IMR-90 (cell line): Measurements from ENCODE around the gene SNAP25. TPM values are rescaled to one million over a fixed set of nuclear protein-coding genes. Genes with fewer than 3 reads are reported as not detected.

Source experiments
- ATAC-seq: fragments of 200-7000 bp; cut with Tn5 transposase; 2 replicates; pipeline ENCODE4 v1.9.1; 2020; ENCODE audit warnings: low read depth, mild to moderate bottlenecking, moderate library complexity
- BruUV-seq: library from RNA; stranded (reverse); fragments of 400-500 nt; replicated peaks from 2 replicates; lab custom pipeline; 2021; lab: Mats Ljungman, UMichigan
- CTCF ChIA-PET: fragments of 300-600 bp; formaldehyde crosslinking; extraction: SDS; loops from one replicate; lab custom pipeline; 2021; ENCODE audit warnings: antibody characterized with exemption; lab: Yijun Ruan, JAX
- POLR2A ChIA-PET: fragments of 300-600 bp; sonication (Branson Sonifier 250); formaldehyde crosslinking; loops from one replicate; lab custom pipeline; 2022; ENCODE audit warnings: antibody characterized with exemption; ENCODE audit not compliant: unreplicated experiment; lab: Charles Lee
- DNase-seq: peaks from one replicate; pipeline ENCODE4 v3.0.0; 2013
- H2AFZ ChIP-seq: replicated peaks from 2 replicates; pipeline ENCODE3; 2013; ENCODE audit warnings: low read length, mild to moderate bottlenecking; ENCODE audit not compliant: poor library complexity
- H2AK5ac ChIP-seq: 2 replicates; pipeline ENCODE4 v1.6.1; 2013; ENCODE audit warnings: low read depth, low read length, inconsistent platforms
- H2AK9ac ChIP-seq: replicated peaks from 2 replicates; pipeline ENCODE3; 2013; ENCODE audit warnings: mild to moderate bottlenecking, low read depth, low read length, moderate library complexity; ENCODE audit not compliant: poor library complexity
- H2BK120ac ChIP-seq: 2 replicates; pipeline ENCODE4 v1.6.1; 2013; ENCODE audit warnings: low read depth, low read length, inconsistent platforms
- H2BK15ac ChIP-seq: 3 replicates; pipeline ENCODE4 v1.6.1; 2013; ENCODE audit warnings: low read depth, low read length, inconsistent platforms
- H2BK20ac ChIP-seq: 2 replicates; pipeline ENCODE4 v1.6.1; 2013; ENCODE audit warnings: low read depth, mild to moderate bottlenecking, inconsistent platforms, low read length, moderate library complexity
- H2BK5ac ChIP-seq: 2 replicates; pipeline ENCODE4 v1.6.1; 2013; ENCODE audit warnings: mild to moderate bottlenecking, low read depth, low read length, inconsistent platforms; ENCODE audit not compliant: poor library complexity, severe bottlenecking
- H3K14ac ChIP-seq: replicated peaks from 2 replicates; pipeline ENCODE4 v1.6.1; 2013; ENCODE audit warnings: low read depth, low read length, inconsistent platforms
- H3K18ac ChIP-seq: 2 replicates; pipeline ENCODE4 v1.6.1; 2013; ENCODE audit warnings: low read depth, low read length, control low read depth
- H3K23ac ChIP-seq: 2 replicates; pipeline ENCODE4 v1.6.1; 2013; ENCODE audit warnings: low read depth, low read length, inconsistent platforms
- H3K27ac ChIP-seq: 2 replicates; pipeline ENCODE4 v1.5.1; 2013; ENCODE audit warnings: mild to moderate bottlenecking, control low read depth, low read length; ENCODE audit not compliant: insufficient read depth
- H3K27me3 ChIP-seq: 2 replicates; pipeline ENCODE4 v1.6.1; 2013; ENCODE audit warnings: low read length; ENCODE audit not compliant: control insufficient read depth, insufficient read depth
- H3K36me3 ChIP-seq: 2 replicates; pipeline ENCODE4 v1.6.1; 2013; ENCODE audit warnings: low read length, mixed read lengths; ENCODE audit not compliant: control insufficient read depth, insufficient read depth
- H3K4ac ChIP-seq: 2 replicates; pipeline ENCODE4 v1.6.1; 2013; ENCODE audit warnings: low read depth, low read length, inconsistent platforms
- H3K4me1 ChIP-seq: 2 replicates; pipeline ENCODE4 v1.6.1; 2013; ENCODE audit warnings: low read length, mixed read lengths; ENCODE audit not compliant: control insufficient read depth, insufficient read depth
- H3K4me2 ChIP-seq: 2 replicates; pipeline ENCODE4 v1.6.1; 2013; ENCODE audit warnings: low read depth, mild to moderate bottlenecking, control low read depth, low read length, moderate library complexity
- H3K4me3 ChIP-seq: 2 replicates; pipeline ENCODE4 v1.5.1; 2013; ENCODE audit warnings: low read depth, mild to moderate bottlenecking, control low read depth, low read length, moderate library complexity; ENCODE audit not compliant: insufficient read depth
- H3K56ac ChIP-seq: 2 replicates; pipeline ENCODE4 v1.6.1; 2013; ENCODE audit warnings: low read length, inconsistent platforms; ENCODE audit not compliant: insufficient read depth; ENCODE audit errors: extremely low read depth
- H3K79me1 ChIP-seq, 2 experiments: 2 replicates each; pipeline ENCODE4 v1.6.1; 2013; ENCODE audit warnings: low read length in 2 of 2, inconsistent platforms in 1 of 2, low read depth in 1 of 2
- H3K9ac ChIP-seq: 2 replicates; pipeline ENCODE4 v1.6.1; 2013; ENCODE audit warnings: low read depth, low read length, control low read depth
- H3K9me1 ChIP-seq: 2 replicates; pipeline ENCODE4 v1.6.1; 2013; ENCODE audit warnings: low read length, inconsistent platforms; ENCODE audit not compliant: insufficient read depth
- H3K9me3 ChIP-seq: 2 replicates; pipeline ENCODE4 v1.6.1; 2013; ENCODE audit warnings: low read length; ENCODE audit not compliant: control insufficient read depth, insufficient read depth
- H4K20me1 ChIP-seq: 2 replicates; pipeline ENCODE4 v1.6.1; 2013; ENCODE audit warnings: low read length, inconsistent platforms; ENCODE audit not compliant: insufficient read depth
- H4K5ac ChIP-seq: 2 replicates; pipeline ENCODE4 v1.6.1; 2013; ENCODE audit warnings: mild to moderate bottlenecking, low read depth, low read length, control low read depth
- H4K8ac ChIP-seq, 2 experiments: 2 replicates each; pipeline ENCODE4 v1.6.1; 2013; ENCODE audit warnings: low read depth in 2 of 2, low read length in 2 of 2, control low read depth in 1 of 2, inconsistent platforms in 1 of 2
- H4K91ac ChIP-seq: 2 replicates; pipeline ENCODE4 v1.6.1; 2013; ENCODE audit warnings: low read depth, low read length, inconsistent platforms; ENCODE audit not compliant: insufficient read depth
- BHLHE40 ChIP-seq: fragments of 150-350 bp; IDR thresholded peaks from 2 replicates; pipeline ENCODE4 v1.6.1; 2016; ENCODE audit warnings: mild to moderate bottlenecking, low read depth, low read length
- ELK1 ChIP-seq: fragments of 150-350 bp; IDR thresholded peaks from 2 replicates; pipeline ENCODE4 v1.6.1; 2016; ENCODE audit warnings: low read depth, mild to moderate bottlenecking, low read length, moderate library complexity, borderline replicate concordance
- FOS ChIP-seq: fragments of 150-350 bp; IDR thresholded peaks from 2 replicates; pipeline ENCODE4 v1.6.1; 2016; ENCODE audit warnings: low read depth, low read length
- MAZ ChIP-seq: IDR thresholded peaks from 2 replicates; pipeline ENCODE4 v1.6.1; 2012; ENCODE audit warnings: low read depth, mild to moderate bottlenecking, low read length, improper control_type of control experiment, moderate library complexity, borderline replicate concordance
- MXI1 ChIP-seq: IDR thresholded peaks from 2 replicates; pipeline ENCODE4 v1.6.1; 2012; ENCODE audit warnings: low read depth, mild to moderate bottlenecking, low read length, moderate library complexity, borderline replicate concordance
- NFE2L2 ChIP-seq: fragments of 150-350 bp; IDR thresholded peaks from 2 replicates; pipeline ENCODE4 v1.6.1; 2016; ENCODE audit warnings: low read depth, mild to moderate bottlenecking, low read length
- POLR2A ChIP-seq: IDR thresholded peaks from 2 replicates; pipeline ENCODE4 v1.6.1; 2012; ENCODE audit warnings: mild to moderate bottlenecking, low read depth, low read length
- RCOR1 ChIP-seq: IDR thresholded peaks from 2 replicates; pipeline ENCODE4 v1.6.1; 2012; ENCODE audit warnings: mild to moderate bottlenecking, low read length, improper control_type of control experiment; ENCODE audit not compliant: insufficient replicate concordance
- RFX5 ChIP-seq: IDR thresholded peaks from 2 replicates; pipeline ENCODE4 v1.8.0; 2012; ENCODE audit warnings: low read depth, mild to moderate bottlenecking, low read length, moderate library complexity
- USF2 ChIP-seq: fragments of 150-350 bp; IDR thresholded peaks from 2 replicates; pipeline ENCODE4 v1.6.1; 2017; ENCODE audit warnings: mild to moderate bottlenecking, antibody characterized with exemption, low read length, low read depth
- WGBS, 2 experiments: methylation state at CpG; one replicate each; pipeline versions ENCODE4 v1.1.5 to v1.1.7; 2013; ENCODE audit warnings: missing lambda C conversion rate in 2 of 2; ENCODE audit not compliant: insufficient read length in 1 of 2; ENCODE audit errors: extremely low coverage in 2 of 2; 5-methylcytosine and 5-hydroxymethylcytosine counted together
- dilution Hi-C: fragments of 300-500 bp; cut with HindIII; formaldehyde crosslinking; loops from one replicate; pipeline ENCODE4 v1.14.3; 2018; ENCODE audit warnings: low sequenced_read_pairs; ENCODE audit not compliant: unreplicated experiment
- in situ Hi-C: fragments of 300-500 bp; cut with MboI; formaldehyde crosslinking; loops from 3 replicates; pipeline ENCODE4 v1.14.3; 2019; ENCODE audit warnings: low sequenced_read_pairs, inconsistent platforms, mixed read lengths
- intact Hi-C: fragments of 100-400 bp; cut with micrococcal nuclease; formaldehyde crosslinking; loops from 2 replicates; pipeline ENCODE4 v1.10.0; 2022
- polyA plus RNA-seq, 3 experiments: library from polyadenylated mRNA; depleted of rRNA; stranded (reverse); fragments of >200 nt; gene quantifications; 2 replicates each; pipeline ENCODE4 v1.2.3, GENCODE V29; 2012; ENCODE audit warnings: low replicate concordance in 1 of 3
- total RNA-seq: library from RNA; depleted of rRNA; stranded (reverse); fragments of >200 nt; gene quantifications from 2 replicates; pipeline ENCODE4 v1.2.3, GENCODE V29; 2012

SNAP25 gene
- total and polyA plus RNA-seq, 2 of the 4 experiments (the other 2 are of a cell fraction): 1.1 to 2.8 TPM

DNA sequence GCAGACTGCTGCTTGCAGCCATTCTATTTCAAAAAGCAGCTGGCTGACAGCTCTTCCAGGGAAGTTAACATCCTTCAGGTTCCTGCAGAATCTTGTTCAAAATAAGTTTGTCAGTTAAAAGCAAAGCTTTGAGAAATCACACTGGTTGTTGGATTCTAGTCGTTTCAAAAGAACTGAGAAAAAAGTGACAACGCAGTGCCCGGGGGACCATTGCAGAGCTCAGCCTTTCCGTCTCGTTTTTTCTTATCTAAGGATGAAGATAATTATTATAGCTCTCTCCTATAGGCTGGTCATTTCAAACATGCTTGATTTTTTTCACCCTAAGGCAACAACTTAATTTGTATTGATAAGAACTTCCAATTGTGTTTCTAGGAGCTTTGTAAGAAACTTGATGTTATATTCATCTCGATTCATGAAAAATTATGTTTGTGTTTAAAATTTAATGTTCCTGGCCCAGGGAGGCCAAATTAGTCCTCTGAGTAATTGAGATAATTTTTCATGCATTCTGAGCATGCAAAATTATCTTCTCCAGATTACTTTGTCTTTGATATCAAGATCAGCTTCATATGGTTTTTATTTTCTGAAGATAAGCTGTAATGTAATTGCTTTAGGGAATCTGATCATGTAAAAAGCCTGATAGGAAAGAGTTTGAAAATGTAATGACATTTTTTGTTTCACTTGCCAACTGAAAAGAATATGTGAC lies 58.4 kb downstream of the SNAP25 start:
- no peak overlapping the region for H3K9ac ChIP-seq
- H4K20me1 ChIP-seq: no peaks in the 10 kb centered on the region
- H3K14ac ChIP-seq: no peak overlapping the region
- H3K9me3 ChIP-seq: no peaks in the 10 kb centered on the region
- no CpG with 5 or more reads among the region's 6 CpGs for WGBS, 2 experiments
- in situ Hi-C loops: no loop called here
- H2BK120ac ChIP-seq: no peak overlapping the region
- H3K18ac ChIP-seq: no peak overlapping the region
- H2BK20ac ChIP-seq: no peak overlapping the region
- H4K91ac ChIP-seq: no peak overlapping the region
- no peaks in the 10 kb centered on the region for H3K79me1 ChIP-seq
- H2AFZ ChIP-seq: no peak overlapping the region
- POLR2A ChIA-PET: no interaction called here
- H3K9me1 ChIP-seq: no peaks in the 10 kb centered on the region
- no peak overlapping the region for H3K23ac ChIP-seq
- no peak overlapping the region for H4K5ac ChIP-seq
- no peak overlapping the region for H2BK5ac ChIP-seq
- intact Hi-C loops: no loop called here
- no peaks in the 10 kb centered on the region; the same call in 1 of the 2 replicates for H3K4me1 ChIP-seq
- peaks cover 3% of the 10 kb centered on the region; the same call in 1 of the 2 replicates for H3K36me3 ChIP-seq
- H3K27me3 ChIP-seq: no peaks in the 10 kb centered on the region
- dilution Hi-C loops: no loop called here
- no peak overlapping the region for H3K4me2 ChIP-seq
- CTCF ChIA-PET: no interaction called here
- no peak overlapping the region for H3K4ac ChIP-seq
- H3K27ac ChIP-seq: no peak overlapping the region
- H2AK9ac ChIP-seq: no peak overlapping the region
- no peak for ATAC-seq
- no peak overlapping the region for H3K56ac ChIP-seq
- no peak for TF ChIP-seq USF2
- TF ChIP-seq BHLHE40: no peak
- TF ChIP-seq FOS: no peak
- TF ChIP-seq RFX5: no peak
- TF ChIP-seq ELK1: no peak
- TF ChIP-seq MXI1: no peak
- TF ChIP-seq NFE2L2: no peak
- TF ChIP-seq POLR2A: no peak
- TF ChIP-seq RCOR1: no peak
- TF ChIP-seq MAZ: no peak
- BruUV-seq: no TSS peak
- H2AK5ac ChIP-seq: no peak overlapping the region
- no peak overlapping the region for H2BK15ac ChIP-seq
- H4K8ac ChIP-seq: no peak overlapping the region
- no peak overlapping the region for H3K4me3 ChIP-seq
- no peak for DNase-seq
